ENCODE data around the gene ITGAL. TPM values are rescaled to one million over a fixed set of nuclear protein-coding genes. Genes with fewer than 3 reads are reported as not detected.
"Not testable (repeated sequence)": the region's sequence is repeated elsewhere in the genome, so short reads cannot be mapped to it uniquely, and the experiment has no call there.

The ITGAL gene
- total RNA-seq, 4 donors from 2014 or later, result 1.6 to 2.3 (median 1.8) TPM

DNA sequence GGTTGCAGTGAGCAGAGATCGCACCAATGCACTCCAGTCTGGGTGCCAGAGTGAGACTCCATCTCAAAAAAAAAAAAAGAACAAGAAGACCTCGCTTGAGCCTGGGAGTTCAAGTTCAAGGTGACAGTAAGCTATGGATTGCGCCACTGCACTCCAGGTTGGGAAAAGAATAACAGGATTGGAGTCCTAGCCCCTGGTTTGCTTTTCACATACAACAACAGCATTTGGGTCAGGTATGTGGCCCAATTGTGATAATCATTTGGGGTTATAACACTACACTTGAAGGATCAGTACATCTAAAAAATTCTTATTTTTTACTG is 23.5 kb upstream of the ITGAL start:
- DNase-seq (ENCODE audit: low spot score in 2 of 2), result no peak
- WGBS, 2 donors, result 85 to 91% methylated on average over 3 of the region's 3 CpGs
- TF ChIP-seq, protein P1, sequence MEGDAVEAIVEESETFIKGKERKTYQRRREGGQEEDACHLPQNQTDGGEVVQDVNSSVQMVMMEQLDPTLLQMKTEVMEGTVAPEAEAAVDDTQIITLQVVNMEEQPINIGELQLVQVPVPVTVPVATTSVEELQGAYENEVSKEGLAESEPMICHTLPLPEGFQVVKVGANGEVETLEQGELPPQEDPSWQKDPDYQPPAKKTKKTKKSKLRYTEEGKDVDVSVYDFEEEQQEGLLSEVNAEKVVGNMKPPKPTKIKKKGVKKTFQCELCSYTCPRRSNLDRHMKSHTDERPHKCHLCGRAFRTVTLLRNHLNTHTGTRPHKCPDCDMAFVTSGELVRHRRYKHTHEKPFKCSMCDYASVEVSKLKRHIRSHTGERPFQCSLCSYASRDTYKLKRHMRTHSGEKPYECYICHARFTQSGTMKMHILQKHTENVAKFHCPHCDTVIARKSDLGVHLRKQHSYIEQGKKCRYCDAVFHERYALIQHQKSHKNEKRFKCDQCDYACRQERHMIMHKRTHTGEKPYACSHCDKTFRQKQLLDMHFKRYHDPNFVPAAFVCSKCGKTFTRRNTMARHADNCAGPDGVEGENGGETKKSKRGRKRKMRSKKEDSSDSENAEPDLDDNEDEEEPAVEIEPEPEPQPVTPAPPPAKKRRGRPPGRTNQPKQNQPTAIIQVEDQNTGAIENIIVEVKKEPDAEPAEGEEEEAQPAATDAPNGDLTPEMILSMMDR (IDR thresholded peaks at IDR 0.05), result no peak
- no peak for TF ChIP-seq POLR2A (IDR thresholded peaks at IDR 0.05)
- no peak overlapping the region for H3K4me3 ChIP-seq (ENCODE audit: low read depth, poor library complexity, severe bottlenecking)
- intact Hi-C loops (cut with DNase I; ENCODE audit: low total_unique reads), result no loop called here

DNA sequence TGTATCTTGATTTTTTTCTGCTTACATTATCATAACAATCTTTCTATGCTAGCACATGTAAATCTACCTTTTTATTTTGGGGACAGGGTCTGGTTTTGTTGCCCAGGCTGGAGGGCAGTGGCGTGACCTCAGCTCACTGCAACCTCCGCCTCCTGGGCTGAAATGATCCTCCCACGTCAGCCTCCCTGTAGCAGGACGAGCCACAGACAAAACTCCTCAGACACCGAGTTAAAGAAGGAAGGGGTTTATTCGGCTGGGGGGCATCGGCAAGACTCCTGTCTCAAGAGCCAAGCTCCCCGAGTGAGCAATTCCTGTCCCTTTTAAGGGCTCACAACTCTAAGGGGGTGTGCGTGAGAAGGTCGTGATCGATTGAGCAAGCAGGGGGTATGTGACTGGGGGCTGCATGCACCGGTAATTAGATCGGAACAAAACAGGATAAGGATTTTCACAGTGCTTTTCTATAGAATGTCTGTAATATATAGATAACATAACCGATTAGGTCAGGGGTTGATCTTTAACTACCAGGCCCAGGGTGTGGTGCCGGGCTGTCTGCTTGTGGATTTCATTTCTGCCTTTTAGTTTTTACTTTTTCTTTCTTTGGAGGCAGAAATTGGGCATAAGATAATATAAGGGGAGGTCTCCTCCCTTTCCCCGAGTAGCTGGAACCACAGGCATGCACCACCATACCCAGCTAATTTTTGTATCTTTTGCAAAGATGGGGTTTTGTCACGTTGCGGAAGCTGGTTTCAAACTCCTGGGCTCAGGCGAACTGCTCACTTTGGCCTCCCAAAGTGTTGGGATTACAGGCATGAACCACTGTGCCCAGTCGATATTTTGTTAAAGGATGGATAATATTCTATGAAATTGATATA is 19.6 kb upstream of the ITGAL start:
- H3K4me3 ChIP-seq (ENCODE audit: low read depth, poor library complexity, severe bottlenecking); intact Hi-C loops (cut with DNase I; ENCODE audit: low total_unique reads); DNase-seq (ENCODE audit: low spot score in 2 of 2): not testable (repeated sequence)
- 82 to 85% methylated on average over 20 of the region's 20 CpGs for WGBS, 2 donors

DNA sequence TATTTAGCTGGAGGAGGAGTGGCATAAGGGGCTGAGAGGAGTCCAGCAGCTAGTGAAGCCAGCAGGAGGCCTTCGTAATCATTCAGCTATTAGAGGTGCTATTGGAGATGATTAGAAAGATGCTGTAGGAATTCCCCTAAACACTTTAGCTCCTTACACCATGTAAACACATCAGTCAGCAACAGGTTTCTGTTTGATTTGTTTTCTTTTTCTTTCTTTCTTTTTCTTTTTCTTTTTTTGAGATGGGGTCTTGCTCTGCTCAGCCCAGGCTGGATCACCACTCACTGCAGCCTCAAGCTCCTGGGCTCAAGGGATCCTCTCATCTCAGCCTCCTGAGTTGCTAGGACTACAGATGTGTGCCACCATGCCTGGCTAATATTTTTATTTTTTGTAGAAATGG is 16.2 kb upstream of the ITGAL start:
- 92% methylated on average over 1 of the region's 1 CpG for WGBS, 2 donors
- no peak overlapping the region for H3K4me3 ChIP-seq (ENCODE audit: low read depth, poor library complexity, severe bottlenecking)
- TF ChIP-seq, protein P1 (IDR thresholded peaks at IDR 0.05), result no peak
- TF ChIP-seq POLR2A (IDR thresholded peaks at IDR 0.05), result no peak
- intact Hi-C loops (cut with DNase I; ENCODE audit: low total_unique reads), result no loop called here
- no peak for DNase-seq (ENCODE audit: low spot score in 2 of 2)

DNA sequence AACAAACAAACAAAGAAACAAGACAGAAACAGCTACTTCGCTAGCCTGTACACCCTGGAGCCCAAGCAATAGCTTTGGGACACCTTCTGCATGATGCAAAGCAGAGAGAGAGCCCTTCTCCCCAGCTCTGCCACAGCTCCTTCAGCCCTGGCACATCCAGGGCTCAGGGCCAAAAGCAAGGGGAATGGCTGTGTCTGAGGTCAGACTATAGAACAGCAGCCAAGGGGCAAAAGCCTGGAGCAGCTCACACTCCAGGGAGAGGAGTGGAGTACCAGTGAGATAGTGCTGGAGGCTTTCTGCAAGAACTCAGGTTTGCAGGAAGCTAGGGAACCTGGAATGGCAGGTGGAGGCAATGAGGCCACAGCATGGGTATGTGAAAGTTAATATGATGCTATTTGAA is 15.3 kb upstream of the ITGAL start:
- 83% methylated on average over 1 of the region's 1 CpG for WGBS, 2 donors
- TF ChIP-seq, protein P1 (IDR thresholded peaks at IDR 0.05), result no peak
- TF ChIP-seq POLR2A (IDR thresholded peaks at IDR 0.05), result no peak

DNA sequence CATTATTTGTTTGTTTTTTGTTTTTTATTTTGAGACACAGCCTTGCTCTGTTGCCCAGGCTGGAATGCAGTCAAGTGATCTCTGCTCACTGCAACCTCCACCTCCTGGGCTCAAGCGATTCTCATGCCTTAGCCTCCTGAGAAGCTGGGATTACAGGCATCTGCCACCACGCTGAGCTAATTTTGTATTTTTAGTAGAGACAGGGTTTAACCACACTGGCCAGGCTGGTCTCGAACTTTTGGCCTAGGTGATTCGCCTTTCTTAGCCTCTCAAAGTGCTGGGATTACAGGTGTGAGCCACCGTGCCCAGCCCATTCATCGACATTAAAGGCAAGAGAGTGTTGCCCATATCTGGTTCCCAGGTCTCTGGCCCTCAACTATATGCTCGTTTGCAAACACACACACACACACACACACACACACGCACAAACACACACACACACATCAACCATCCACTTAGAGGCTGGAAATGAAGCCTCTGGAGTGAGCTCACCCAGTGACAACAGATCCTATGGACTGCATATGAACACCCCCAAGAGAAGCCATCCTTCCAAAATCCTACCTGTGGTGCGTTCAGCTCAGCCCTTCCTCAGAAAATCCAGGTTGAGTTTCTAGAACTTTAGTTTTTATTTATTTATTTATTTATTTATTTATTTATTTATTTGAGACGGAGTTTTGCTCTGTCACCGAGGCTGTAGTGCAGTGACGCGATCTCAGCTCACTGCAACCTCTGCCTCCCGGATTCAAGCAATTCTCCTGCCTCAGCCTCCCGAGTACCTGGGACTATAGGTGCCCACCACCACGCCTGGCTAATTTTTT is 14.6 kb upstream of the ITGAL start:
- 93 to 94% methylated on average over 16 of the region's 16 CpGs for WGBS, 2 donors
- TF ChIP-seq POLR2A (IDR thresholded peaks at IDR 0.05), result no peak
- TF ChIP-seq, protein P1 (IDR thresholded peaks at IDR 0.05), result no peak
- no peak for DNase-seq (ENCODE audit: low spot score in 2 of 2)
- intact Hi-C loops (cut with DNase I; ENCODE audit: low total_unique reads), result no loop called here
- H3K4me3 ChIP-seq (ENCODE audit: low read depth, poor library complexity, severe bottlenecking), result no peak overlapping the region

More for the DNA sequence above, 15.3 kb upstream of the ITGAL start:
- H3K4me3 ChIP-seq (ENCODE audit: low read depth, poor library complexity, severe bottlenecking), result no peak overlapping the region
- no peak for DNase-seq (ENCODE audit: low spot score in 2 of 2)
- intact Hi-C loops (cut with DNase I; ENCODE audit: low total_unique reads), result no loop called here
